Esophagus muscularis mucosa (tissue), 3 donors: ENCODE data around the gene BTG2.

Source experiments
- CTCF ChIP-seq, 3 experiments: fragments of 200-600 bp in 2 of 3; fragments of 450-650 bp in 1 of 3; sonication (generic) in 2 of 3; IDR thresholded peaks; one replicate each; pipeline ENCODE4 v1.5.1; 2017 to 2019; ENCODE audit warnings: antibody characterized with exemption in 3 of 3, mild to moderate bottlenecking in 2 of 3, moderate library complexity in 1 of 3
- POLR2AphosphoS5 ChIP-seq, 2 donors: sonication (generic); formaldehyde crosslinking; IDR thresholded peaks; one replicate each; pipeline ENCODE4 v1.6.1; 2017; ENCODE audit warnings: antibody characterized with exemption in 2 of 2

GRCh38 chr1:203335503-203335902, 30.2 kb downstream of the BTG2 start:
- TF ChIP-seq CTCF (IDR thresholded peaks at IDR 0.05) (no peak), POLR2AphosphoS5 (IDR thresholded peaks at IDR 0.05) (no peak)
